SU-DHL-6 (cell line): ENCODE data around the gene MYG1.
A peak's percentile ranks its signal among the peaks of the same experiment; 100 is the strongest.

Source experiments
- H2AFZ ChIP-seq: fragments of 200-600 bp; sonication (generic); 2 replicates; pipeline ENCODE4 v1.6.1; 2014; ENCODE audit warnings: low read depth, mild to moderate bottlenecking, moderate library complexity, mixed read lengths, antibody characterized with exemption, low read length; ENCODE audit not compliant: severe bottlenecking
- H3F3A ChIP-seq: fragments of 200-600 bp; shearing (Covaris generic); 2 replicates; pipeline ENCODE4 v1.6.0; 2016; ENCODE audit warnings: antibody characterized with exemption, mild to moderate bottlenecking; ENCODE audit not compliant: insufficient read depth
- H3K27ac ChIP-seq: fragments of 200-600 bp; sonication (generic); 2 replicates; pipeline ENCODE4 v1.5.1; 2016; ENCODE audit warnings: low read depth, mild to moderate bottlenecking, low read length, moderate library complexity, mixed read lengths
- H3K27me3 ChIP-seq: fragments of 200-600 bp; sonication (generic), shearing (Covaris generic); 2 replicates; pipeline ENCODE4 v1.6.0; 2014; ENCODE audit warnings: mild to moderate bottlenecking, low read length
- H3K36me3 ChIP-seq: fragments of 200-600 bp; sonication (generic); 2 replicates; pipeline ENCODE4 v1.6.1; 2014; ENCODE audit warnings: mild to moderate bottlenecking, low read length, mixed read lengths
- H3K4me2 ChIP-seq: fragments of 300-600, 200-600 bp; shearing (Covaris generic), sonication (generic); 2 replicates; pipeline ENCODE4 v1.6.0; 2014; ENCODE audit warnings: low read length, low read depth, mild to moderate bottlenecking; ENCODE audit not compliant: poor library complexity, severe bottlenecking
- H3K4me3 ChIP-seq: fragments of 200-600 bp; sonication (generic); 2 replicates; pipeline ENCODE4 v1.5.1; 2014; ENCODE audit warnings: antibody characterized with exemption, low read length, mild to moderate bottlenecking, mixed read lengths; ENCODE audit not compliant: insufficient read depth, poor library complexity, severe bottlenecking
- H3K79me2 ChIP-seq: fragments of 200-600 bp; sonication (generic); 2 replicates; pipeline ENCODE4 v1.6.1; 2014; ENCODE audit warnings: mild to moderate bottlenecking, low read length, moderate library complexity; ENCODE audit not compliant: insufficient read depth
- H3K9ac ChIP-seq: fragments of 200-600 bp; sonication (generic); 2 replicates; pipeline ENCODE4 v1.7.0; 2014; ENCODE audit warnings: mild to moderate bottlenecking, low read length
- H3K9me2 ChIP-seq: fragments of 200-600 bp; sonication (generic); replicated peaks from 2 replicates; pipeline ENCODE4 v1.6.1; 2014; ENCODE audit warnings: low read length; ENCODE audit not compliant: insufficient read depth
- H3K9me3 ChIP-seq: fragments of 200-600 bp; sonication (generic); 2 replicates; pipeline ENCODE4 v1.6.1; 2014; ENCODE audit warnings: low read length, mixed read lengths; ENCODE audit not compliant: insufficient read depth
- H4K20me1 ChIP-seq: fragments of 200-600 bp; sonication (generic); 2 replicates; pipeline ENCODE4 v1.6.1; 2014; ENCODE audit warnings: low read depth, mild to moderate bottlenecking, antibody characterized with exemption, low read length, moderate library complexity, mixed read lengths
- CTCF ChIP-seq: fragments of 200-600 bp; sonication (generic); IDR thresholded peaks from one replicate; pipeline ENCODE4 v1.5.1; 2017; ENCODE audit warnings: antibody characterized with exemption, mild to moderate bottlenecking, low read length, moderate library complexity; ENCODE audit not compliant: insufficient read depth, poor library complexity, severe bottlenecking
- EZH2phosphoT487 ChIP-seq: fragments of 200-600 bp; sonication (generic), shearing (Covaris generic); conservative IDR thresholded peaks from 2 replicates; pipeline ENCODE4 v1.6.1; 2018; ENCODE audit warnings: mild to moderate bottlenecking, antibody characterized with exemption, low read length, moderate library complexity, mixed read lengths

Gene MYG1

DNA sequence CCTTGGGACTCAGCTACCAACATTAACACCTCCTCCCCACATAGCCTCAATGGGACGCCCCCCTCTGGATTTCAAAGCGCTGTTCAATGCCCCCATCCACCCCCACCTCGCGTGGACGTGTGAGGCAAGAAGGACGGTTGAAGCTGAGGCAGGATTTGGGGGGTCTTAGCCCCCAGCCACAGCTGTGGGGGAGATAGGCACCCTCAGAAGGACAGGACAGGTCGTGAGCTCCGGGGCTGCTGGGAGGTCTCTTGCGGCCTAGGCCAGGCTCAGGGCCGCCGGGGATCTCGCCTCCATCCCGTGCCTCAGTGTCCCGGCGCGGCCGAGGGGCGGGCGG is 45.0 kb downstream of the MYG1 start:
- Histone ChIP-seq H3K79me2 (no peaks in the 10 kb centered on the region), H3K27ac (no peak overlapping the region), H3K4me3 (no peak overlapping the region), H3K36me3 (no peaks in the 10 kb centered on the region), H3K9ac (no peak overlapping the region), H4K20me1 (no peaks in the 10 kb centered on the region), H2AFZ (no peak overlapping the region), H3K9me2 (no peaks in the 10 kb centered on the region), H3K4me2 (peak overlapping the region; percentile 89), H3K9me3 (no peaks in the 10 kb centered on the region), H3F3A (0 out of 2 replicates have a peak, but pooled peaks cover 6% of the 10 kb centered on the region), H3K27me3 (no peaks in the 10 kb centered on the region)
- TF ChIP-seq EZH2phosphoT487 (no peak), CTCF (no peak)

DNA sequence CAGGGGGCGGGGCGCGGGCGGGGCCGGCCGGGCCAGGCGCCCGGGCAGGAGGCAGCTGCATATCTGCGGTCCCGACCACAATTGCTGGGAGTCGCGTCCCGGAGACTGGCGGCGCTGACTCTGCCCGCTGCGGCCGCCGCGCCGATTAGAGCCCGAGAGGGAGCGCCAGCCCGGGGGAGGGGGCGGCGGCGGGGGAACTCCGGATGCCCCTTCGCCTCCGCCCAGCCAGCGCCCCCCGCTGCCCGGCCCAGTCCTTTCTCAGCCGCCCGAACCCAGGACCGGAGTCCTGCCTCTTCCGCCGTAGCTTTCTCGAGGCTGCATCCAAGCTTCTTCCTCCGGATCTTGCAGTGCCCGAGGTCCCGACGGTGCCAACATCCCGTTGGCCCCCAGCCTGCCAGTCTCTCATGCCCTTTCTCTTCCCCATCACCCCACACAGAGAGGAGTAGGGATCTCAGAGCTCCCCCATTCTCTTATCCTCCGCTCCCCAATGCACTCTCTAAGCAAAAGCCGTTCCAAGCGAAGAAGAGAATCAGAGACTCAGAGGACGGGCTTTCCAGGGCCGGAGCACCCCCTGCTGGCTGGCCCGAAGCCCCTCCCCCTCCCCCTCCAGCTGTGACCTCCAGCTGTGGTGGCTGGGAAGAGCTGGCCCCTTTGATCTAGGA is 45.5 kb downstream of the MYG1 start:
- Histone ChIP-seq H3K9ac (peak overlapping the region; percentile 63), H3K27me3 (no peaks in the 10 kb centered on the region), H3K9me3 (no peaks in the 10 kb centered on the region), H3K9me2 (no peaks in the 10 kb centered on the region), H3K4me2 (peak overlapping the region; percentile 89), H3K36me3 (no peaks in the 10 kb centered on the region), H4K20me1 (no peaks in the 10 kb centered on the region), H3K4me3 (peak overlapping the region; percentile 57), H3K27ac (no peak overlapping the region), H3F3A (0 out of 2 replicates have a peak, but pooled peaks cover 6% of the 10 kb centered on the region), H3K79me2 (no peaks in the 10 kb centered on the region), H2AFZ (peak overlapping the region; percentile 96)
- TF ChIP-seq CTCF: peak; percentile 90
- no peak for TF ChIP-seq EZH2phosphoT487

DNA sequence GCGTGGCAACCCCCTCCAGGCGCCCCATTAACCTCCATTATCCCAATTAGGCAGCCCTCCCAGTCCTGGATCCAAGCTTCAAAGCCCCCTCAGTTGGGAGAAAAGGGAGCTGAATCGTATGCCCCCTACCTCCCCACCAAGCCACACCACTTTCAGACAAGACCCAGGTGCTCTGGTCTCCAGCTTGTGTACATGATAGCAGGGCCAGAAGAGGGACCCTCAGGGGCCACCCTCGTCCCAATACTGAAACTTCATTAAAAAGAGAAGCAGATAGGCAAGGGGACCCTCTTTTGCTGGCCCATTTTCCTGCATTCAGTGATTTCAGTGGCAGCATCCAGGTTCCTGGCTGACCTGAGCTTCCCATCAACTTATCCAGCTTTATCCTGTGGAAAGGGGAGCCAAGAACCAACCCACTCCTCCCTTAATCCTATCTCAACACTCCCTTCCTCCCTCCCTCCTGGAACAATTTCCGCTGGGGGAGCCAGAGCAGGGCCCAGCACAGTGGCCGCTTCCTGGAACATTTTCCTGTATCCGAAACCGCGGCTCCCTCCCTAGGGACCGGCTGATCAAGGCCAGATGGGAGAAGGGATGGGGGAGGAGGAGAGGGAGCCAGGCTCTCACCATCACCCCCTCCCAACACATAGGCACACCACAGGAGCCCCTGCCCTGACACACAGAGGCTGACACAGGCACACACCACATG is 46.1 kb downstream of the MYG1 start:
- TF ChIP-seq EZH2phosphoT487: no peak
- TF ChIP-seq CTCF: no peak
- no peaks in the 10 kb centered on the region for H3K79me2 ChIP-seq
- H3K4me3 ChIP-seq: peak overlapping the region; percentile 57
- no peaks in the 10 kb centered on the region for H3K9me3 ChIP-seq
- H4K20me1 ChIP-seq: no peaks in the 10 kb centered on the region
- H3K4me2 ChIP-seq: peak overlapping the region; percentile 89
- peak overlapping the region; percentile 96 for H2AFZ ChIP-seq
- H3K9ac ChIP-seq: no peak overlapping the region
- H3K27ac ChIP-seq: no peak overlapping the region
- H3F3A ChIP-seq: 0 out of 2 replicates have a peak, but pooled peaks cover 6% of the 10 kb centered on the region
- H3K9me2 ChIP-seq: no peaks in the 10 kb centered on the region
- H3K27me3 ChIP-seq: no peaks in the 10 kb centered on the region
- no peaks in the 10 kb centered on the region for H3K36me3 ChIP-seq
